GM12878 (cell line): ENCODE measurements around the gene ZNF692. TPM values are rescaled to one million over a fixed set of nuclear protein-coding genes. Genes with fewer than 3 reads are reported as not detected.

Experiments
- CBFB ChIP-seq: IDR thresholded peaks from 2 replicates; pipeline ENCODE4 v1.6.1; 2016; ENCODE audit warnings: antibody characterized with exemption, low read depth
- CHD1 ChIP-seq: IDR thresholded peaks from 2 replicates; pipeline ENCODE4 v1.6.1; 2012; ENCODE audit warnings: low read depth, low read length, improper control_type of control experiment
- EP300 ChIP-seq, 2 experiments: fragments of 150-350 bp in 1 of 2; IDR thresholded peaks; 2 replicates each; pipeline ENCODE4 v1.6.1; 2011 to 2012; ENCODE audit warnings: low read depth in 2 of 2, low read length in 2 of 2, borderline replicate concordance in 1 of 2, improper control_type of control experiment in 1 of 2, inconsistent platforms in 1 of 2; ENCODE audit not compliant: control insufficient read depth in 1 of 2
- IKZF1 ChIP-seq: fragments of 450-650 bp; conservative IDR thresholded peaks from 2 replicates; pipeline ENCODE4 v1.6.1; 2017; ENCODE audit warnings: antibody characterized with exemption, mild to moderate bottlenecking
- MTA2 ChIP-seq: fragments of 450-650 bp; IDR thresholded peaks from 2 replicates; pipeline ENCODE4 v1.6.1; 2016; ENCODE audit warnings: low read depth, mild to moderate bottlenecking, moderate library complexity
- MXI1 ChIP-seq: fragments of 150-350 bp; IDR thresholded peaks from 2 replicates; pipeline ENCODE4 v1.6.1; 2011; ENCODE audit warnings: low read depth, mild to moderate bottlenecking, inconsistent platforms, low read length, improper control_type of control experiment
- NBN ChIP-seq: fragments of 450-650 bp; IDR thresholded peaks from 2 replicates; pipeline ENCODE4 v1.6.1; 2016
- NR2F1 ChIP-seq: fragments of 450-650 bp; conservative IDR thresholded peaks from 2 replicates; pipeline ENCODE4 v1.6.1; 2017; ENCODE audit warnings: mild to moderate bottlenecking
- PAX8 ChIP-seq: fragments of 450-650 bp; IDR thresholded peaks from 2 replicates; pipeline ENCODE4 v1.6.1; 2017; ENCODE audit warnings: mild to moderate bottlenecking, moderate library complexity
- POLR2A ChIP-seq: IDR thresholded peaks from 2 replicates; pipeline ENCODE4 v1.6.1; 2011; ENCODE audit warnings: low read depth, mild to moderate bottlenecking, low read length
- POLR2AphosphoS5 ChIP-seq: IDR thresholded peaks from 2 replicates; pipeline ENCODE4 v1.6.1; 2011; ENCODE audit warnings: mild to moderate bottlenecking, low read length, inconsistent platforms
- RBBP5 ChIP-seq: fragments of 200-600 bp; sonication (generic); conservative IDR thresholded peaks from 2 replicates; pipeline ENCODE4 v1.6.1; 2016
- RCOR1 ChIP-seq: conservative IDR thresholded peaks from 2 replicates; pipeline ENCODE4 v1.6.1; 2012; ENCODE audit warnings: low read depth, low read length, improper control_type of control experiment
- SMAD5 ChIP-seq: IDR thresholded peaks from 2 replicates; pipeline ENCODE4 v1.6.1; 2016; ENCODE audit warnings: antibody characterized with exemption, low read depth
- SMARCA5 ChIP-seq: fragments of 450-650 bp; IDR thresholded peaks from 2 replicates; pipeline ENCODE4 v1.6.1; 2017; ENCODE audit warnings: mild to moderate bottlenecking
- ZNF274 ChIP-seq: IDR thresholded peaks from one replicate; pipeline ENCODE4 v1.8.0; 2011; ENCODE audit not compliant: insufficient read length, insufficient read depth
- ZNF622 ChIP-seq: fragments of 450-650 bp; IDR thresholded peaks from 2 replicates; pipeline ENCODE4 v1.6.1; 2017; ENCODE audit warnings: mild to moderate bottlenecking, inconsistent platforms
- ZSCAN29 ChIP-seq: fragments of 450-650 bp; IDR thresholded peaks from 2 replicates; pipeline ENCODE4 v1.6.1; 2017; ENCODE audit warnings: mild to moderate bottlenecking, moderate library complexity
- polyA plus RNA-seq, 11 experiments: library from polyadenylated mRNA; depleted of rRNA in 4 of 11; unstranded in 6 of 11; stranded (reverse) in 5 of 11; fragments of >200 nt; fragmentation: Nextera tagmentation in 4 of 11; fragmentation: Illumina TruSeq in 1 of 11; extraction: Ambion mirVana in 4 of 11; extraction: Trizol in 1 of 11; gene quantifications; 1 replicate in 1 of 11; 2 replicates in 10 of 11; pipeline versions ENCODE4 v1.2.1 to v1.2.3, GENCODE V29; 2011 to 2016; ENCODE audit warnings: inconsistent platforms in 2 of 11, missing spikeins in 2 of 11, low read depth in 1 of 11
- total RNA-seq, 4 experiments: library from RNA; depleted of rRNA in 3 of 4; stranded (reverse); fragments of >200 nt in 3 of 4; fragmentation: Illumina TruSeq in 1 of 4; extraction: Trizol in 1 of 4; gene quantifications; 2 replicates each; pipeline versions ENCODE4 v1.2.1 to v1.2.3, GENCODE V29; 2013 to 2021
- TF ChIP-seq, protein P1 (sequence below): IDR thresholded peaks from 2 replicates; pipeline ENCODE4 v1.6.1; 2011; ENCODE audit warnings: low read depth, low read length, improper control_type of control experiment, borderline replicate concordance
- TF ChIP-seq, protein P2 (sequence below): fragments of 450-650 bp; formaldehyde crosslinking; IDR thresholded peaks from 2 replicates; pipeline ENCODE4 v1.4.0; 2020; ENCODE audit warnings: mild to moderate bottlenecking, moderate library complexity
- TF ChIP-seq, protein P3 (sequence below): fragments of 450-650 bp; IDR thresholded peaks from 2 replicates; pipeline ENCODE4 v1.6.1; 2017; ENCODE audit warnings: borderline replicate concordance
- TF ChIP-seq, protein P4 (sequence below): fragments of 450-650 bp; IDR thresholded peaks from 2 replicates; pipeline ENCODE4 v1.6.1; 2016; ENCODE audit warnings: mild to moderate bottlenecking

ZNF692 gene
- total and polyA plus RNA-seq, 10 of the 15 experiments (the other 5 are each of a cell fraction or from before 2014, with no cell fraction given), result 5.3 to 76.6 (median 36.9) TPM

DNA sequence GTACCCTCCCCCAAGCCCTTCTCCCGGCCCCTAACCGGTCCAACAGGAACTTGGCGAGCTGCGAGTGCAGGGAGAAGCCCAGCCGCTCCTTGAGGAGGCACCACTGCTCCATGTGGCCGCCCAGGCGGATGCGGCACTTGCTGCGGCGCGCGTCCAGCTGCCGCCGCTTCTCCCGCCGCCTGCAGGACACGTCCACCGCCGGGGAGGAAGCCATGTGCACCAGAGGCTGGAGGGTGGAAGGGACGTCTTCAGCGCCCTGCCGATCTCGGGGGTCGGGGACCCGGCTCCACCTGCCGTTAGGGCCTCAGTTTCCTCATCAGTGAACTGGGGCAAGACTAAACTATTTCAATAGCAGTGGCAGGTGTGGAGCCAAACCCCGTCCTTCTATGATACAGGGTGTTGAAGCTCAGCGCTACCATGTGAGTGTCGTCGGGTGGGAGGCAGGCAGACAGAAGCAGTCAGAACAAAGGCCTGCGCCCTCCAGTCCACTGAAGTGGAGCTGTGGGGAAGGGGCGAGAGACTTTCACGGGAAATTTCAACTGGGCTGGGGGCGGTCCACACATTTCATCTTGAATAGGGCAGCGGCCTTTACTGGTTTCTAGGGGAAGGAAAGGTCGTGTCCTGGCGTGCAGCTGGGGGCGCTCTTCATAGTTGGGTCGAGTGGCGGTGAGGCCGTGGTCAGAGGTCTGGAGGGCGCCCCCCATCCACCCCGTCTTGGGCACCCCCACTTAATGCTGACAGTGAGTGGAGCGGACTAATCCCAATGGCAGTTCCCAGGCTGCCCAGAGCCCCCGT, 592 bp downstream of the ZNF692 start (continued):
- TF ChIP-seq ZNF274 (no peak), RCOR1 (no peak), SMARCA5 (peak; percentile 92), CHD1 (0 out of 2 replicates have a peak, but pooled peaks have one; percentile 32), PAX8 (no peak), MTA2 (peak; percentile 21; the same call in 1 of the 2 replicates), ZNF622 (no peak), NBN (peak; percentile 80; the same call in 1 of the 2 replicates), EP300 (IDR thresholded peaks at IDR 0.05; ENCODE audit: borderline replicate concordance in 1 of 2, control insufficient read depth in 1 of 2, low read depth in 2 of 2, low read length in 2 of 2) (no peak), POLR2AphosphoS5 (peak; percentile 57; the same call in 1 of the 2 replicates), ZSCAN29 (no peak), IKZF1 (0 out of 2 replicates have a peak, but pooled peaks have one; percentile 41), CBFB (no peak), NR2F1 (peak; percentile 86), POLR2A (peak; percentile 79), SMAD5 (no peak), MXI1 (peak; percentile 58; the same call in 1 of the 2 replicates), RBBP5 (no peak)
- TF ChIP-seq, protein P1, sequence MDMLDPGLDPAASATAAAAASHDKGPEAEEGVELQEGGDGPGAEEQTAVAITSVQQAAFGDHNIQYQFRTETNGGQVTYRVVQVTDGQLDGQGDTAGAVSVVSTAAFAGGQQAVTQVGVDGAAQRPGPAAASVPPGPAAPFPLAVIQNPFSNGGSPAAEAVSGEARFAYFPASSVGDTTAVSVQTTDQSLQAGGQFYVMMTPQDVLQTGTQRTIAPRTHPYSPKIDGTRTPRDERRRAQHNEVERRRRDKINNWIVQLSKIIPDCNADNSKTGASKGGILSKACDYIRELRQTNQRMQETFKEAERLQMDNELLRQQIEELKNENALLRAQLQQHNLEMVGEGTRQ, result no peak
- TF ChIP-seq, protein P2, sequence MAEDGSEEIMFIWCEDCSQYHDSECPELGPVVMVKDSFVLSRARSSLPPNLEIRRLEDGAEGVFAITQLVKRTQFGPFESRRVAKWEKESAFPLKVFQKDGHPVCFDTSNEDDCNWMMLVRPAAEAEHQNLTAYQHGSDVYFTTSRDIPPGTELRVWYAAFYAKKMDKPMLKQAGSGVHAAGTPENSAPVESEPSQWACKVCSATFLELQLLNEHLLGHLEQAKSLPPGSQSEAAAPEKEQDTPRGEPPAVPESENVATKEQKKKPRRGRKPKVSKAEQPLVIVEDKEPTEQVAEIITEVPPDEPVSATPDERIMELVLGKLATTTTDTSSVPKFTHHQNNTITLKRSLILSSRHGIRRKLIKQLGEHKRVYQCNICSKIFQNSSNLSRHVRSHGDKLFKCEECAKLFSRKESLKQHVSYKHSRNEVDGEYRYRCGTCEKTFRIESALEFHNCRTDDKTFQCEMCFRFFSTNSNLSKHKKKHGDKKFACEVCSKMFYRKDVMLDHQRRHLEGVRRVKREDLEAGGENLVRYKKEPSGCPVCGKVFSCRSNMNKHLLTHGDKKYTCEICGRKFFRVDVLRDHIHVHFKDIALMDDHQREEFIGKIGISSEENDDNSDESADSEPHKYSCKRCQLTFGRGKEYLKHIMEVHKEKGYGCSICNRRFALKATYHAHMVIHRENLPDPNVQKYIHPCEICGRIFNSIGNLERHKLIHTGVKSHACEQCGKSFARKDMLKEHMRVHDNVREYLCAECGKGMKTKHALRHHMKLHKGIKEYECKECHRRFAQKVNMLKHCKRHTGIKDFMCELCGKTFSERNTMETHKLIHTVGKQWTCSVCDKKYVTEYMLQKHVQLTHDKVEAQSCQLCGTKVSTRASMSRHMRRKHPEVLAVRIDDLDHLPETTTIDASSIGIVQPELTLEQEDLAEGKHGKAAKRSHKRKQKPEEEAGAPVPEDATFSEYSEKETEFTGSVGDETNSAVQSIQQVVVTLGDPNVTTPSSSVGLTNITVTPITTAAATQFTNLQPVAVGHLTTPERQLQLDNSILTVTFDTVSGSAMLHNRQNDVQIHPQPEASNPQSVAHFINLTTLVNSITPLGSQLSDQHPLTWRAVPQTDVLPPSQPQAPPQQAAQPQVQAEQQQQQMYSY (CRISPR knock-in tag), result 0 out of 2 replicates have a peak, but pooled peaks have one; percentile 29
- TF ChIP-seq, protein P3, sequence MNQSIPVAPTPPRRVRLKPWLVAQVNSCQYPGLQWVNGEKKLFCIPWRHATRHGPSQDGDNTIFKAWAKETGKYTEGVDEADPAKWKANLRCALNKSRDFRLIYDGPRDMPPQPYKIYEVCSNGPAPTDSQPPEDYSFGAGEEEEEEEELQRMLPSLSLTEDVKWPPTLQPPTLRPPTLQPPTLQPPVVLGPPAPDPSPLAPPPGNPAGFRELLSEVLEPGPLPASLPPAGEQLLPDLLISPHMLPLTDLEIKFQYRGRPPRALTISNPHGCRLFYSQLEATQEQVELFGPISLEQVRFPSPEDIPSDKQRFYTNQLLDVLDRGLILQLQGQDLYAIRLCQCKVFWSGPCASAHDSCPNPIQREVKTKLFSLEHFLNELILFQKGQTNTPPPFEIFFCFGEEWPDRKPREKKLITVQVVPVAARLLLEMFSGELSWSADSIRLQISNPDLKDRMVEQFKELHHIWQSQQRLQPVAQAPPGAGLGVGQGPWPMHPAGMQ, result no peak
- TF ChIP-seq, protein P4, sequence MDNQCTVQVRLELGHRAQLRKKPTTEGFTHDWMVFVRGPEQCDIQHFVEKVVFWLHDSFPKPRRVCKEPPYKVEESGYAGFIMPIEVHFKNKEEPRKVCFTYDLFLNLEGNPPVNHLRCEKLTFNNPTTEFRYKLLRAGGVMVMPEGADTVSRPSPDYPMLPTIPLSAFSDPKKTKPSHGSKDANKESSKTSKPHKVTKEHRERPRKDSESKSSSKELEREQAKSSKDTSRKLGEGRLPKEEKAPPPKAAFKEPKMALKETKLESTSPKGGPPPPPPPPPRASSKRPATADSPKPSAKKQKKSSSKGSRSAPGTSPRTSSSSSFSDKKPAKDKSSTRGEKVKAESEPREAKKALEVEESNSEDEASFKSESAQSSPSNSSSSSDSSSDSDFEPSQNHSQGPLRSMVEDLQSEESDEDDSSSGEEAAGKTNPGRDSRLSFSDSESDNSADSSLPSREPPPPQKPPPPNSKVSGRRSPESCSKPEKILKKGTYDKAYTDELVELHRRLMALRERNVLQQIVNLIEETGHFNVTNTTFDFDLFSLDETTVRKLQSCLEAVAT, result peak; percentile 57
